ENCODE measurements around the gene PIP5K1A. TPM values are rescaled to one million over a fixed set of nuclear protein-coding genes. Genes with fewer than 3 reads are reported as not detected.

PIP5K1A gene
- total and polyA plus RNA-seq, 7 experiments from 2014 or later: 11.7 to 76.5 (median 58.4) TPM

GRCh38 chr1:151243683-151244216 is 45.4 kb downstream of the PIP5K1A start:
- ChIA-PET CTCF (no interaction called here), POLR2A (no interaction called here)
- DNase-seq (no peak), ATAC-seq (no peak)
- Mint-ChIP-seq H3K27me3 (no peaks in the 10 kb centered on the region), H3K4me3 (no peak overlapping the region), H3K9me3 (no peaks in the 10 kb centered on the region), H3K4me1 (peaks cover 0 to 2% (median 0%) of the 10 kb centered on the region in 7 donors), H3K36me3 (peaks cover 12 to 54% (median 38%) of the 10 kb centered on the region in 5 donors), H3K27ac (no peak overlapping the region)
- Histone ChIP-seq H3K4me3 (ENCODE audit: low read length) (no peak overlapping the region), H3K27me3 (ENCODE audit: control insufficient read depth in 2 of 2, insufficient read depth in 2 of 2, low read length in 2 of 2) (no peaks in the 10 kb centered on the region), H3K4me1 (ENCODE audit: control insufficient read depth in 2 of 2, insufficient read depth in 2 of 2, low read length in 2 of 2) (no peaks in the 10 kb centered on the region), H3K27ac (ENCODE audit: low read depth, low read length) (no peak overlapping the region), H3K36me3 (ENCODE audit: control insufficient read depth in 2 of 3, insufficient read depth in 3 of 3, low read length in 3 of 3) (peaks cover 18 to 90% (median 25%) of the 10 kb centered on the region in 3 experiments), H3K9me3 (ENCODE audit: control insufficient read depth in 2 of 3, low read length in 3 of 3) (no peaks in the 10 kb centered on the region)
- intact Hi-C loops (cut with micrococcal nuclease): no loop called here

GRCh38 chr1:151246786-151247185 is 48.4 kb downstream of the PIP5K1A start:
- Histone ChIP-seq H3K27me3 (ENCODE audit: control insufficient read depth in 2 of 2, insufficient read depth in 2 of 2, low read length in 2 of 2) (no peaks in the 10 kb centered on the region), H3K36me3 (ENCODE audit: control insufficient read depth in 2 of 3, insufficient read depth in 3 of 3, low read length in 3 of 3) (peaks cover 9 to 71% (median 18%) of the 10 kb centered on the region in 3 experiments), H3K4me1 (ENCODE audit: control insufficient read depth in 2 of 2, insufficient read depth in 2 of 2, low read length in 2 of 2) (no peaks in the 10 kb centered on the region), H3K4me3 (ENCODE audit: low read length) (no peak overlapping the region), H3K27ac (ENCODE audit: low read depth, low read length) (no peak overlapping the region), H3K9me3 (ENCODE audit: control insufficient read depth in 2 of 3, low read length in 3 of 3) (no peaks in the 10 kb centered on the region)
- intact Hi-C loops (cut with micrococcal nuclease): no loop called here
- ChIA-PET CTCF (interaction anchor here (0.7 to 1.1 kb wide), 2 partner anchors 57 to 222 kb away, joined by 3 read pairs; partner anchors contain the start of gene VPS72), POLR2A (interaction anchor here (0.7 kb wide), 1 partner anchor 56 kb away, joined by 4 read pairs; no protein-coding TSS in a partner anchor)
- H3K9me3 Mint-ChIP-seq: no peaks in the 10 kb centered on the region
- ATAC-seq (no peak), DNase-seq (no peak)
- H3K27ac Mint-ChIP-seq: peak overlapping the region in 2 of 9 donors; percentile 1 to 7
- H3K27me3 Mint-ChIP-seq: no peaks in the 10 kb centered on the region
- peaks cover 0 to 3% (median 3%) of the 10 kb centered on the region in 7 donors for H3K4me1 Mint-ChIP-seq
- peaks cover 12 to 45% (median 37%) of the 10 kb centered on the region in 5 donors for H3K36me3 Mint-ChIP-seq
- H3K4me3 Mint-ChIP-seq: no peak overlapping the region

- H3K27ac Mint-ChIP-seq: peak overlapping the region in 7 of 9 donors; percentile 9 to 61 (median 25)
- POLR2A ChIA-PET: interaction anchor here (1.1 to 1.6 kb wide), 4 partner anchors 30 to 148 kb away, joined by 3 to 13 read pairs (median 5); partner anchors contain the start of genes PSMB4, TNFAIP8L2, VPS72 and ZNF687
- ATAC-seq (peak; percentile 58), DNase-seq (peak in 8 of 9 donors; percentile 27 to 75 (median 72))
- intact Hi-C loops (cut with micrococcal nuclease): loop anchor here (1.0 to 10.0 kb wide), 9 partner anchors 40 to 360 kb away; partner anchors contain the start of genes CDC42SE1 (in 1 of the 2), MINDY1 (in 1 of the 2), PRUNE1 (in 1 of the 2) and PSMB4 (in 1 of the 2)
- H3K9me3 Mint-ChIP-seq: peaks cover 0 to 5% (median 0%) of the 10 kb centered on the region in 11 donors
- H3K4me3 ChIP-seq (ENCODE audit: low read length): no peak overlapping the region
- no peaks in the 10 kb centered on the region for H3K9me3 ChIP-seq (ENCODE audit: control insufficient read depth in 2 of 3, low read length in 3 of 3)
- H3K4me1 Mint-ChIP-seq: peaks cover 12 to 28% (median 22%) of the 10 kb centered on the region in 7 donors
- peaks cover 0 to 3% (median 0%) of the 10 kb centered on the region in 5 donors for H3K27me3 Mint-ChIP-seq
- H3K36me3 Mint-ChIP-seq: peaks cover 5 to 15% (median 11%) of the 10 kb centered on the region in 5 donors
- no peaks in the 10 kb centered on the region for H3K27me3 ChIP-seq (ENCODE audit: control insufficient read depth in 2 of 2, insufficient read depth in 2 of 2, low read length in 2 of 2)
- peaks cover 0 to 21% (median 8%) of the 10 kb centered on the region in 3 experiments for H3K36me3 ChIP-seq (ENCODE audit: control insufficient read depth in 2 of 3, insufficient read depth in 3 of 3, low read length in 3 of 3)
- no peak overlapping the region for H3K27ac ChIP-seq (ENCODE audit: low read depth, low read length)
- peak overlapping the region in 1 of 10 donors; percentile 12 for H3K4me3 Mint-ChIP-seq
- CTCF ChIA-PET: interaction anchor here (0.5 to 3.8 kb wide), 19 partner anchors 8 to 583 kb away, joined by 3 to 26 read pairs (median 4); partner anchors contain the start of genes TMOD4, VPS72 and ZNF687
- H3K4me1 ChIP-seq (ENCODE audit: control insufficient read depth in 2 of 2, insufficient read depth in 2 of 2, low read length in 2 of 2): peaks cover 4 to 6% of the 10 kb centered on the region in 2 donors
These were observed 53.5 kb downstream of the PIP5K1A start for GRCh38 chr1:151251656-151252470.

GRCh38 chr1:151254217-151255213 is 56.2 kb downstream of the PIP5K1A start, which contains the start of gene PSMD4:
PSMD4 (plus strand) TSS chr1:151254734; CDS start chr1:151254783, 49 bp downstream.
- intact Hi-C loops (cut with micrococcal nuclease): loop anchor here (1.0 to 10.0 kb wide), 15 partner anchors 27 to 1328 kb away; partner anchors contain the start of genes LYSMD1 (in 2 of the 2), PI4KB (in 2 of the 2), SNX27 (in 2 of the 2) and CDC42SE1 (in 1 of the 2)
- peak; percentile 82 to 96 (median 93) for DNase-seq
- ChIA-PET CTCF (interaction anchor here (0.5 to 2.1 kb wide), 6 partner anchors 86 to 555 kb away, joined by 3 to 9 read pairs (median 4); no protein-coding TSS in a partner anchor), POLR2A (interaction anchor here (0.7 to 1.5 kb wide), 6 partner anchors 9 to 883 kb away, joined by 3 to 7 read pairs (median 4); partner anchors contain the start of genes PSMB4, VPS72 and ZNF687)
- Histone ChIP-seq H3K27me3 (ENCODE audit: control insufficient read depth in 2 of 2, insufficient read depth in 2 of 2, low read length in 2 of 2) (no peaks in the 10 kb centered on the region), H3K9me3 (ENCODE audit: control insufficient read depth in 2 of 3, low read length in 3 of 3) (no peaks in the 10 kb centered on the region), H3K27ac (ENCODE audit: low read depth, low read length) (peak within 1 kb of the TSS; percentile 79), H3K36me3 (ENCODE audit: control insufficient read depth in 2 of 3, insufficient read depth in 3 of 3, low read length in 3 of 3) (peaks cover 0 to 4% (median 0%) of the 10 kb centered on the region in 3 experiments), H3K4me1 (ENCODE audit: control insufficient read depth in 2 of 2, insufficient read depth in 2 of 2, low read length in 2 of 2) (peaks cover 4 to 6% of the 10 kb centered on the region in 2 donors), H3K4me3 (ENCODE audit: low read length) (peak within 1 kb of the TSS; percentile 73)
- Mint-ChIP-seq H3K36me3 (peaks cover 0 to 6% (median 0%) of the 10 kb centered on the region in 5 donors), H3K27me3 (peaks cover 0 to 3% (median 0%) of the 10 kb centered on the region in 5 donors), H3K27ac (peak within 1 kb of the TSS; percentile 91 to 100 (median 95)), H3K4me1 (peaks cover 23 to 47% (median 36%) of the 10 kb centered on the region in 7 donors), H3K4me3 (peak within 1 kb of the TSS; percentile 89 to 99 (median 96)), H3K9me3 (peaks cover 0 to 5% (median 0%) of the 10 kb centered on the region in 11 donors)
- peak; percentile 98 for ATAC-seq

- DNase-seq (no peak), ATAC-seq (no peak)
- Mint-ChIP-seq H3K27me3 (peaks cover 0 to 3% (median 0%) of the 10 kb centered on the region in 5 donors), H3K27ac (peak overlapping the region; percentile 84 to 100 (median 93)), H3K4me1 (peaks cover 23 to 48% (median 36%) of the 10 kb centered on the region in 7 donors), H3K4me3 (peak overlapping the region; percentile 89 to 99 (median 96)), H3K36me3 (peaks cover 0 to 5% (median 0%) of the 10 kb centered on the region in 5 donors), H3K9me3 (peaks cover 0 to 5% (median 0%) of the 10 kb centered on the region in 11 donors)
- Histone ChIP-seq H3K4me3 (ENCODE audit: low read length) (peak overlapping the region; percentile 73), H3K36me3 (ENCODE audit: control insufficient read depth in 2 of 3, insufficient read depth in 3 of 3, low read length in 3 of 3) (no peaks in the 10 kb centered on the region), H3K9me3 (ENCODE audit: control insufficient read depth in 2 of 3, low read length in 3 of 3) (no peaks in the 10 kb centered on the region), H3K27me3 (ENCODE audit: control insufficient read depth in 2 of 2, insufficient read depth in 2 of 2, low read length in 2 of 2) (no peaks in the 10 kb centered on the region), H3K4me1 (ENCODE audit: control insufficient read depth in 2 of 2, insufficient read depth in 2 of 2, low read length in 2 of 2) (peaks cover 4 to 6% of the 10 kb centered on the region in 2 donors), H3K27ac (ENCODE audit: low read depth, low read length) (peak overlapping the region; percentile 79)
- intact Hi-C loops (cut with micrococcal nuclease): loop anchor here (2.0 to 10.0 kb wide), 2 partner anchors 201 to 1329 kb away; partner anchors contain the start of genes CDC42SE1 (in 1 of the 2) and SF3B4 (in 1 of the 2)
- CTCF ChIA-PET: interaction anchor here (0.9 to 2.1 kb wide), 3 partner anchors 27 to 156 kb away, joined by 3 to 9 read pairs (median 3); no protein-coding TSS in a partner anchor
- POLR2A ChIA-PET: interaction anchor here (1.3 to 1.5 kb wide), 3 partner anchors 26 to 143 kb away, joined by 5 to 7 read pairs (median 5); partner anchors contain the start of genes PSMB4, VPS72 and ZNF687
These were observed 57.0 kb downstream of the PIP5K1A start for GRCh38 chr1:151255381-151255780.
